ENCODE measurements around the gene GOLIM4. TPM values are rescaled to one million over a fixed set of nuclear protein-coding genes. Genes with fewer than 3 reads are reported as not detected.

The GOLIM4 gene
- total RNA-seq, 1 experiment from 2014 or later = 35.4 TPM

DNA sequence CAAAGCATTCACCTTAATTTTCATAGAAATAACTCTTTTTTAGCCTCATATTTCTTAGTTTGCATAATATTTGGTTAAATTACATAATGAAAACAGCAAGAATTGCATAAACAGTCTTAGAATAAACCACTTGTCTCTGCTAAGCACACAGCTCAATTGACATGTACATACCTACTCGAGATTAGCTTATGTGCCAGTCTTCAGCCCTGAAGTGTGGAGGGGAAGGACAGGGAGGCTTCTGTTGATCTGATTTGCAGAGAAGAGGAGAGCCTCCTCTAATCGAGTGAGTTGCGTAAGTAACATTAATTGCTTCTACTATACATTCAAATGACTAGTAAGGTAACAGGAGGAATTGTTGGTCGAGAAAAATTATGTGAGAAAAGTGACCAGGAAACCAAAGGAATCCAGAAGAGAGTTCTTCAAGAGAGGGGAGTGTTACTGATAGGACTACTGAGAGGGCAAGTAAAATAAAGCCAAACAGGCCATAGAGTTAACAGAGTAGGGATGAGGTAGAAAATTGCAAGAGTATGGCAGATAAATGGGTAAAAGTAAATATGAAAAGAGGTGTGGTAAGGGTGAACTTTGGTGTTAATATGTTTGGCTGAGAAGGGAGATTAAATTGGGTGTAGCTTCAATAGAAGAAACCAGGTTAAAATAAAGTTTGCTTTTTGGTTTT is 7.1 kb upstream of the GOLIM4 start:
- BruUV-seq (replicated peaks) = no TSS peak
- Histone ChIP-seq H3K4me1 (ENCODE audit: control insufficient read depth, insufficient read depth, low read length) (no peaks in the 10 kb centered on the region), H3K27me3 (ENCODE audit: control insufficient read depth, insufficient read depth, low read length) (peaks cover 2% of the 10 kb centered on the region; the same call in 1 of the 2 replicates), H3K27ac (ENCODE audit: low read length) (no peak overlapping the region), H3K36me3 (ENCODE audit: control insufficient read depth, insufficient read depth, low read length) (no peaks in the 10 kb centered on the region), H3K4me3 (ENCODE audit: low read depth in 2 of 2, low read length in 2 of 2) (no peak overlapping the region), H3K9me3 (ENCODE audit: control insufficient read depth, insufficient read depth, low read depth, low read length) (no peaks in the 10 kb centered on the region)
- intact Hi-C loops (cut with micrococcal nuclease; ENCODE audit: unreplicated experiment) = no loop called here
- ATAC-seq = no peak
- DNase-seq (ENCODE audit: low read depth, low spot score) = no peak
- ChIA-PET POLR2A (no interaction called here), CTCF (no interaction called here)
- TF ChIP-seq, protein P1, sequence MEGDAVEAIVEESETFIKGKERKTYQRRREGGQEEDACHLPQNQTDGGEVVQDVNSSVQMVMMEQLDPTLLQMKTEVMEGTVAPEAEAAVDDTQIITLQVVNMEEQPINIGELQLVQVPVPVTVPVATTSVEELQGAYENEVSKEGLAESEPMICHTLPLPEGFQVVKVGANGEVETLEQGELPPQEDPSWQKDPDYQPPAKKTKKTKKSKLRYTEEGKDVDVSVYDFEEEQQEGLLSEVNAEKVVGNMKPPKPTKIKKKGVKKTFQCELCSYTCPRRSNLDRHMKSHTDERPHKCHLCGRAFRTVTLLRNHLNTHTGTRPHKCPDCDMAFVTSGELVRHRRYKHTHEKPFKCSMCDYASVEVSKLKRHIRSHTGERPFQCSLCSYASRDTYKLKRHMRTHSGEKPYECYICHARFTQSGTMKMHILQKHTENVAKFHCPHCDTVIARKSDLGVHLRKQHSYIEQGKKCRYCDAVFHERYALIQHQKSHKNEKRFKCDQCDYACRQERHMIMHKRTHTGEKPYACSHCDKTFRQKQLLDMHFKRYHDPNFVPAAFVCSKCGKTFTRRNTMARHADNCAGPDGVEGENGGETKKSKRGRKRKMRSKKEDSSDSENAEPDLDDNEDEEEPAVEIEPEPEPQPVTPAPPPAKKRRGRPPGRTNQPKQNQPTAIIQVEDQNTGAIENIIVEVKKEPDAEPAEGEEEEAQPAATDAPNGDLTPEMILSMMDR (IDR thresholded peaks at IDR 0.05) = no peak
- TF ChIP-seq SIN3A (IDR thresholded peaks at IDR 0.05; ENCODE audit: borderline replicate concordance, insufficient read depth, low read depth, low read length) = no peak
- no peak for TF ChIP-seq TCF7L2 (IDR thresholded peaks at IDR 0.05; ENCODE audit: low read depth, low read length)
- TF ChIP-seq, protein P2, sequence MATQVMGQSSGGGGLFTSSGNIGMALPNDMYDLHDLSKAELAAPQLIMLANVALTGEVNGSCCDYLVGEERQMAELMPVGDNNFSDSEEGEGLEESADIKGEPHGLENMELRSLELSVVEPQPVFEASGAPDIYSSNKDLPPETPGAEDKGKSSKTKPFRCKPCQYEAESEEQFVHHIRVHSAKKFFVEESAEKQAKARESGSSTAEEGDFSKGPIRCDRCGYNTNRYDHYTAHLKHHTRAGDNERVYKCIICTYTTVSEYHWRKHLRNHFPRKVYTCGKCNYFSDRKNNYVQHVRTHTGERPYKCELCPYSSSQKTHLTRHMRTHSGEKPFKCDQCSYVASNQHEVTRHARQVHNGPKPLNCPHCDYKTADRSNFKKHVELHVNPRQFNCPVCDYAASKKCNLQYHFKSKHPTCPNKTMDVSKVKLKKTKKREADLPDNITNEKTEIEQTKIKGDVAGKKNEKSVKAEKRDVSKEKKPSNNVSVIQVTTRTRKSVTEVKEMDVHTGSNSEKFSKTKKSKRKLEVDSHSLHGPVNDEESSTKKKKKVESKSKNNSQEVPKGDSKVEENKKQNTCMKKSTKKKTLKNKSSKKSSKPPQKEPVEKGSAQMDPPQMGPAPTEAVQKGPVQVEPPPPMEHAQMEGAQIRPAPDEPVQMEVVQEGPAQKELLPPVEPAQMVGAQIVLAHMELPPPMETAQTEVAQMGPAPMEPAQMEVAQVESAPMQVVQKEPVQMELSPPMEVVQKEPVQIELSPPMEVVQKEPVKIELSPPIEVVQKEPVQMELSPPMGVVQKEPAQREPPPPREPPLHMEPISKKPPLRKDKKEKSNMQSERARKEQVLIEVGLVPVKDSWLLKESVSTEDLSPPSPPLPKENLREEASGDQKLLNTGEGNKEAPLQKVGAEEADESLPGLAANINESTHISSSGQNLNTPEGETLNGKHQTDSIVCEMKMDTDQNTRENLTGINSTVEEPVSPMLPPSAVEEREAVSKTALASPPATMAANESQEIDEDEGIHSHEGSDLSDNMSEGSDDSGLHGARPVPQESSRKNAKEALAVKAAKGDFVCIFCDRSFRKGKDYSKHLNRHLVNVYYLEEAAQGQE (IDR thresholded peaks at IDR 0.05; ENCODE audit: insufficient read depth in 1 of 2, low read depth in 2 of 2, low read length in 1 of 2) = no peak
- no peak for TF ChIP-seq POLR2AphosphoS5 (IDR thresholded peaks at IDR 0.05; ENCODE audit: low read depth, low read length)
- in situ Hi-C loops (cut with HindIII; ENCODE audit: low pct_unique_long_range_greater_than_20kb, low sequenced_read_pairs) = no loop called here

DNA sequence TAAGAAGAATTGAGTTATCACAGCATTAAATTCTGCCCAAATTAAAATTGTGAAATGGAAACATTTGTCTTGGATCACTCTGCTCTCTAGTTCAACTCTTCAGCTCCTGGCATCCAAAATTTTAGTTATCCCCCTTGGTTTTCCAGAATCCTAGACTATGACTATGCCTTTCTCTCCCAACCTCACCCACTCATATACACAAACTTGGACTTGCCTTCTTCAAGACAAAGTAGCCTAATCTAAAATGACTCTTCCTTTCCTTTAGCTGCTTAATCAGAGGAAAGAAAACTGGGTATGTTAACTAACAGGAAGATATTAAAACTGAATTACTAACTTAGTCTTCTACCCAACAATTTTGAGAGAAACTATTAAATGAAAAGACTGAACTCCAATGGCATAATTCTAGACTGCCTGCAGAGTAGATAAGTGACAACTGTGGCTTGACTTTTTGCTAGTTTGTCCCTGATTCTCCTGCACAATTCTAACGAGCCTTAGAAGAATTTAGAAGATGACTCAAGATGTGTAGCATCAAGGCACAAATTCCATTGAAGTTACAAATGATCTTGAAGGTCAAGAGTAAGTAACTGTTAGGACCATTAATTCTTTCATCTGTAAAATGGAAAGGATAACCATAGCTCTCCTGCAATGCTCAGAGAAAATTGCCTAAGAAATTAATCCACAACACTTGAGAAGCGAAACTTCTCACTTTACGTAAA is 5.2 kb upstream of the GOLIM4 start:
- Histone ChIP-seq H3K4me3 (ENCODE audit: low read depth in 2 of 2, low read length in 2 of 2) (no peak overlapping the region), H3K9me3 (ENCODE audit: control insufficient read depth, insufficient read depth, low read depth, low read length) (no peaks in the 10 kb centered on the region), H3K27ac (ENCODE audit: low read length) (no peak overlapping the region), H3K27me3 (ENCODE audit: control insufficient read depth, insufficient read depth, low read length) (peaks cover 2% of the 10 kb centered on the region; the same call in 1 of the 2 replicates), H3K36me3 (ENCODE audit: control insufficient read depth, insufficient read depth, low read length) (no peaks in the 10 kb centered on the region), H3K4me1 (ENCODE audit: control insufficient read depth, insufficient read depth, low read length) (peaks cover 6% of the 10 kb centered on the region; the same call in 1 of the 2 replicates)
- CTCF ChIA-PET = no interaction called here
- in situ Hi-C loops (cut with HindIII; ENCODE audit: low pct_unique_long_range_greater_than_20kb, low sequenced_read_pairs) = no loop called here
- TF ChIP-seq POLR2AphosphoS5 (IDR thresholded peaks at IDR 0.05; ENCODE audit: low read depth, low read length) (no peak), SIN3A (IDR thresholded peaks at IDR 0.05; ENCODE audit: borderline replicate concordance, insufficient read depth, low read depth, low read length) (no peak), TCF7L2 (IDR thresholded peaks at IDR 0.05; ENCODE audit: low read depth, low read length) (no peak)
- TF ChIP-seq, protein P1 (IDR thresholded peaks at IDR 0.05) = no peak
- TF ChIP-seq, protein P2 (IDR thresholded peaks at IDR 0.05; ENCODE audit: insufficient read depth in 1 of 2, low read depth in 2 of 2, low read length in 1 of 2) = no peak
- intact Hi-C loops (cut with micrococcal nuclease; ENCODE audit: unreplicated experiment) = no loop called here
- POLR2A ChIA-PET = no interaction called here
- DNase-seq (ENCODE audit: low read depth, low spot score) (no peak), ATAC-seq (no peak)
- BruUV-seq (replicated peaks) = no TSS peak

All from Panc1 (cell line).